Measurements from ENCODE around the gene TSC2. TPM values are rescaled to one million over a fixed set of nuclear protein-coding genes. Genes with fewer than 3 reads are reported as not detected.

Gene TSC2
- polyA plus RNA-seq, 1 donor from 2014 or later, result 69.2 TPM

DNA sequence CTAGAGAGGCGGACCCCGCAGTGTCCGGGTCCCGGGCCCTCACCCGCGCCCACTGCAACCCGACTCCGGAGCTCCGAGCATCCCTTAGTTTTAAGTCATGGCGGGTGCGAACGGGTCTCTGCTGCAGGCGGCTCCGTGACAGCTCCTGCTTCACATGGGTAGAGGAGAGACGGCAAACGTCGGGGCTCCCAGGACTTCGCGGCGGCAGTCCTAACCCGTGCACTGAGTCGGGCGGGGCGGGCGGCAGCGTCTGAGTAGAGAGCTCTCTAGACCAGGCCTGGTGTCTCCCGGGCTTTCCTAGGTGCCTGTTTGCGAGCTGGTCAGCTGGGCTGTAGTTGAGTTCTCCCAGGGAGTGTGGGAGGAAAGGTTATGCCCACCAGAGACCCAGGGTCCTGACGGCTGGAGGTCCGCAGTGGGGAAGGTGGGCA is 345 bp downstream of the TSC2 start:
- Histone ChIP-seq H3K9ac (ENCODE audit: low read length) (peak overlapping the region; percentile 75), H3K9me2 (ENCODE audit: insufficient read depth, low read length) (no peaks in the 10 kb centered on the region), H3K36me3 (ENCODE audit: insufficient read depth, low read length) (no peaks in the 10 kb centered on the region), H3K79me2 (replicated peaks; ENCODE audit: insufficient read depth, low read length) (peaks cover 10% of the 10 kb centered on the region), H3K27ac (ENCODE audit: low read length) (peak overlapping the region; percentile 30), H3K4me2 (ENCODE audit: low read length) (peak overlapping the region; percentile 86), H2AFZ (ENCODE audit: low read depth, low read length) (peak overlapping the region; percentile 27), H4K20me1 (ENCODE audit: insufficient read depth) (no peaks in the 10 kb centered on the region), H3K9me3 (ENCODE audit: low read length) (no peaks in the 10 kb centered on the region), H3F3A (ENCODE audit: insufficient read depth, low read length, poor library complexity, severe bottlenecking) (no peaks in the 10 kb centered on the region), H3K27me3 (ENCODE audit: insufficient read depth, low read depth, low read length) (no peaks in the 10 kb centered on the region), H3K4me3 (ENCODE audit: low read length) (peak overlapping the region; percentile 95)
- no peak for TF ChIP-seq RAD21 (conservative IDR thresholded peaks at IDR 0.05)
- peak; percentile 10 for TF ChIP-seq SMC3 (conservative IDR thresholded peaks at IDR 0.05; ENCODE audit: poor library complexity)

DNA sequence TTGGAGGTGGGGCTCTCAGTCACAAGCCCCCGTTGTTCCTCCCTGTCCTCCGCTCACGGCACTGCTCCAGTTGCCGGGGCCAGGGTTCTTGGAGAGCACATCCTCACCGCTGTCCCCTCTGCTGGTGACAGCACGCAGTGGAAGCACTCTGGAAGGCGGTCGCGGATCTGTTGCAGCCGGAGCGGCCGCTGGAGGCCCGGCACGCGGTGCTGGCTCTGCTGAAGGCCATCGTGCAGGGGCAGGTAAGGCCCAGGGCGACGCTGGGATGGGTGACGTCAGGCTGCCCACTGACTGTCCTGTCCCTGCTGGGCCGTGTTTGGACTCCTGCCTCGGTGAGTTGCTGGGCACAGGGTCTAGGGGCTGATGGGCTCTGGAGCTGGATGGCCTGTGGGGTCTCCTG is 5.4 kb downstream of the TSC2 start:
- Histone ChIP-seq H3K36me3 (ENCODE audit: insufficient read depth, low read length) (no peaks in the 10 kb centered on the region), H3K9me2 (ENCODE audit: insufficient read depth, low read length) (no peaks in the 10 kb centered on the region), H3K79me2 (replicated peaks; ENCODE audit: insufficient read depth, low read length) (peaks cover 9% of the 10 kb centered on the region), H3K4me3 (ENCODE audit: low read length) (no peak overlapping the region), H3K9ac (ENCODE audit: low read length) (no peak overlapping the region), H3K27ac (ENCODE audit: low read length) (no peak overlapping the region), H3K4me2 (ENCODE audit: low read length) (no peak overlapping the region), H4K20me1 (ENCODE audit: insufficient read depth) (no peaks in the 10 kb centered on the region), H3K27me3 (ENCODE audit: insufficient read depth, low read depth, low read length) (no peaks in the 10 kb centered on the region), H2AFZ (ENCODE audit: low read depth, low read length) (no peak overlapping the region), H3K9me3 (ENCODE audit: low read length) (no peaks in the 10 kb centered on the region), H3F3A (ENCODE audit: insufficient read depth, low read length, poor library complexity, severe bottlenecking) (no peaks in the 10 kb centered on the region)
- TF ChIP-seq SMC3 (conservative IDR thresholded peaks at IDR 0.05; ENCODE audit: poor library complexity), result no peak
- TF ChIP-seq TAF1 (IDR thresholded peaks at IDR 0.05; ENCODE audit: low read depth), result no peak
- TF ChIP-seq EZH2 (IDR thresholded peaks at IDR 0.05; ENCODE audit: borderline replicate concordance, insufficient read depth, low read length, poor library complexity, severe bottlenecking), result no peak
- TF ChIP-seq, protein P1, sequence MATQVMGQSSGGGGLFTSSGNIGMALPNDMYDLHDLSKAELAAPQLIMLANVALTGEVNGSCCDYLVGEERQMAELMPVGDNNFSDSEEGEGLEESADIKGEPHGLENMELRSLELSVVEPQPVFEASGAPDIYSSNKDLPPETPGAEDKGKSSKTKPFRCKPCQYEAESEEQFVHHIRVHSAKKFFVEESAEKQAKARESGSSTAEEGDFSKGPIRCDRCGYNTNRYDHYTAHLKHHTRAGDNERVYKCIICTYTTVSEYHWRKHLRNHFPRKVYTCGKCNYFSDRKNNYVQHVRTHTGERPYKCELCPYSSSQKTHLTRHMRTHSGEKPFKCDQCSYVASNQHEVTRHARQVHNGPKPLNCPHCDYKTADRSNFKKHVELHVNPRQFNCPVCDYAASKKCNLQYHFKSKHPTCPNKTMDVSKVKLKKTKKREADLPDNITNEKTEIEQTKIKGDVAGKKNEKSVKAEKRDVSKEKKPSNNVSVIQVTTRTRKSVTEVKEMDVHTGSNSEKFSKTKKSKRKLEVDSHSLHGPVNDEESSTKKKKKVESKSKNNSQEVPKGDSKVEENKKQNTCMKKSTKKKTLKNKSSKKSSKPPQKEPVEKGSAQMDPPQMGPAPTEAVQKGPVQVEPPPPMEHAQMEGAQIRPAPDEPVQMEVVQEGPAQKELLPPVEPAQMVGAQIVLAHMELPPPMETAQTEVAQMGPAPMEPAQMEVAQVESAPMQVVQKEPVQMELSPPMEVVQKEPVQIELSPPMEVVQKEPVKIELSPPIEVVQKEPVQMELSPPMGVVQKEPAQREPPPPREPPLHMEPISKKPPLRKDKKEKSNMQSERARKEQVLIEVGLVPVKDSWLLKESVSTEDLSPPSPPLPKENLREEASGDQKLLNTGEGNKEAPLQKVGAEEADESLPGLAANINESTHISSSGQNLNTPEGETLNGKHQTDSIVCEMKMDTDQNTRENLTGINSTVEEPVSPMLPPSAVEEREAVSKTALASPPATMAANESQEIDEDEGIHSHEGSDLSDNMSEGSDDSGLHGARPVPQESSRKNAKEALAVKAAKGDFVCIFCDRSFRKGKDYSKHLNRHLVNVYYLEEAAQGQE (IDR thresholded peaks at IDR 0.05; ENCODE audit: borderline replicate concordance), result no peak
- no peak for TF ChIP-seq EP300 (conservative IDR thresholded peaks at IDR 0.05; ENCODE audit: poor library complexity, severe bottlenecking)

DNA sequence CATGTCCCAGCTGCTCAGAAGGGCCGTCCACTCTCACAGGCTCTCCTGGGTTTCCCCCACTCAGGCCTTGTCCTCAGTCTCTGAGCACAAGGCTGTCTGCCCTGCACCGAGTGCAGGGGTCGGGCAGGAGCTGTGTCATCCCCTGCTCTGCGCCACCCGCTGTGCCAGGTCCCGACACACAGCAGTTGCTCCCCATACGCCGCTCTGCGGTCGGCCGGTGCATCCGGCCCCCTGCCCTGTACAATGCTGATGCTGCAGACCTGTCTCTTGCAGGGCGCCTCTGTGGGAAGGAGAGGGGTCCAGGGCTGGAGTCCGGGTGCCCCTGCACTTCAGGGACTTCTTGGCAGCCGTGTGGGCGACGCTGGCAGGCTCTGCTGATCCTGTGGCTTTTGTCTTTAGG is 6.1 kb downstream of the TSC2 start:
- Histone ChIP-seq H3K27me3 (ENCODE audit: insufficient read depth, low read depth, low read length) (no peaks in the 10 kb centered on the region), H3K4me2 (ENCODE audit: low read length) (no peak overlapping the region), H4K20me1 (ENCODE audit: insufficient read depth) (no peaks in the 10 kb centered on the region), H2AFZ (ENCODE audit: low read depth, low read length) (no peak overlapping the region), H3K27ac (ENCODE audit: low read length) (no peak overlapping the region), H3K36me3 (ENCODE audit: insufficient read depth, low read length) (no peaks in the 10 kb centered on the region), H3K9me2 (ENCODE audit: insufficient read depth, low read length) (no peaks in the 10 kb centered on the region), H3K79me2 (replicated peaks; ENCODE audit: insufficient read depth, low read length) (peaks cover 2% of the 10 kb centered on the region), H3K4me3 (ENCODE audit: low read length) (no peak overlapping the region), H3K9me3 (ENCODE audit: low read length) (no peaks in the 10 kb centered on the region), H3K9ac (ENCODE audit: low read length) (no peak overlapping the region), H3F3A (ENCODE audit: insufficient read depth, low read length, poor library complexity, severe bottlenecking) (no peaks in the 10 kb centered on the region)
- no peak for TF ChIP-seq RAD21 (conservative IDR thresholded peaks at IDR 0.05)
